ENCODE results near the gene SELENON.

Gene SELENON

GRCh38 chr1:25779388-25779787, 20.6 kb upstream of the SELENON start:
- no peak for TF ChIP-seq CTCF (IDR thresholded peaks at IDR 0.05; ENCODE audit: low read depth, low read length, missing control alignments)
- no peak for DNase-seq (ENCODE audit: low read depth)

GRCh38 chr1:25779894-25780293, 20.1 kb upstream of the SELENON start:
- no peak overlapping the region for H3K4me3 ChIP-seq (ENCODE audit: low read depth, low read length)
- no peak for DNase-seq (ENCODE audit: low read depth)
- no peak for TF ChIP-seq CTCF (IDR thresholded peaks at IDR 0.05; ENCODE audit: low read depth, low read length, missing control alignments)

More at GRCh38 chr1:25779388-25779787, 20.6 kb upstream of the SELENON start:
- no peak overlapping the region for H3K4me3 ChIP-seq (ENCODE audit: low read depth, low read length)

- no peak for DNase-seq (ENCODE audit: low read depth)
- TF ChIP-seq CTCF (IDR thresholded peaks at IDR 0.05; ENCODE audit: low read depth, low read length, missing control alignments), result no peak
- no peak overlapping the region for H3K4me3 ChIP-seq (ENCODE audit: low read depth, low read length)
These were observed 19.5 kb upstream of the SELENON start for GRCh38 chr1:25780318-25781129.

GRCh38 chr1:25781130-25781433, 18.9 kb upstream of the SELENON start:
- TF ChIP-seq CTCF (IDR thresholded peaks at IDR 0.05; ENCODE audit: low read depth, low read length, missing control alignments), result no peak
- H3K4me3 ChIP-seq (ENCODE audit: low read depth, low read length), result no peak overlapping the region
- no peak for DNase-seq (ENCODE audit: low read depth)

GRCh38 chr1:25782608-25783201, 17.3 kb upstream of the SELENON start:
- no peak overlapping the region for H3K4me3 ChIP-seq (ENCODE audit: low read depth, low read length)
- DNase-seq (ENCODE audit: low read depth), result no peak
- no peak for TF ChIP-seq CTCF (IDR thresholded peaks at IDR 0.05; ENCODE audit: low read depth, low read length, missing control alignments)

- H3K4me3 ChIP-seq (ENCODE audit: low read depth, low read length), result no peak overlapping the region
- no peak for TF ChIP-seq CTCF (IDR thresholded peaks at IDR 0.05; ENCODE audit: low read depth, low read length, missing control alignments)
- no peak for DNase-seq (ENCODE audit: low read depth)
These were observed 15.4 kb upstream of the SELENON start for GRCh38 chr1:25784575-25785051.
